Endodermal cell (in vitro differentiated cells): Measurements from ENCODE around the gene JADE3. TPM values are rescaled to one million over a fixed set of nuclear protein-coding genes. Genes with fewer than 3 reads are reported as not detected.

Experiments
- DNase-seq: peaks from one replicate; pipeline ENCODE4 v3.0.0-alpha.2; 2017
- H3K27ac ChIP-seq: 2 replicates; pipeline ENCODE4 v1.5.1; 2013; ENCODE audit warnings: mild to moderate bottlenecking, low read depth, low read length, moderate library complexity
- H3K27me3 ChIP-seq: 2 replicates; pipeline ENCODE4 v1.6.1; 2013; ENCODE audit warnings: mild to moderate bottlenecking, low read length, moderate library complexity; ENCODE audit not compliant: insufficient read depth, control insufficient read depth, poor library complexity, severe bottlenecking
- H3K36me3 ChIP-seq: 2 replicates; pipeline ENCODE4 v1.7.0; 2013; ENCODE audit warnings: mild to moderate bottlenecking, low read length, moderate library complexity; ENCODE audit not compliant: control insufficient read depth, insufficient read depth
- H3K4me1 ChIP-seq: one replicate; pipeline ENCODE4 v1.7.0; 2013; ENCODE audit warnings: low read length; ENCODE audit not compliant: control insufficient read depth, insufficient read depth
- H3K4me3 ChIP-seq: 2 replicates; pipeline ENCODE4 v1.5.1; 2013; ENCODE audit warnings: mild to moderate bottlenecking, low read length, moderate library complexity
- H3K9ac ChIP-seq: 2 replicates; pipeline ENCODE4 v1.6.1; 2013; ENCODE audit warnings: mild to moderate bottlenecking, low read length, moderate library complexity; ENCODE audit not compliant: poor library complexity, severe bottlenecking; ENCODE audit errors: extremely low read depth
- H3K9me3 ChIP-seq: 2 replicates; pipeline ENCODE4 v1.6.1; 2013; ENCODE audit warnings: mild to moderate bottlenecking, low read length, moderate library complexity; ENCODE audit not compliant: control insufficient read depth
- H3K27ac Mint-ChIP-seq: 2 replicates; pipeline ENCODE4 v1.8.0; 2020; ENCODE audit warnings: mixed read lengths
- H3K27me3 Mint-ChIP-seq: 2 replicates; pipeline ENCODE4 v1.8.0; 2021; ENCODE audit warnings: mild to moderate bottlenecking, mixed read lengths; ENCODE audit not compliant: insufficient read depth
- H3K36me3 Mint-ChIP-seq: 2 replicates; pipeline ENCODE4 v1.8.0; 2020; ENCODE audit warnings: low read depth, mixed read lengths
- H3K4me1 Mint-ChIP-seq: 2 replicates; pipeline ENCODE4 v1.8.0; 2020; ENCODE audit warnings: mixed read lengths
- H3K4me3 Mint-ChIP-seq: 2 replicates; pipeline ENCODE4 v1.8.0; 2020; ENCODE audit warnings: mild to moderate bottlenecking, moderate library complexity, mixed read lengths
- H3K9me3 Mint-ChIP-seq: 2 replicates; pipeline ENCODE4 v1.8.0; 2020; ENCODE audit warnings: mild to moderate bottlenecking, mixed read lengths
- WGBS, 2 experiments: methylation state at CpG; one replicate each; pipeline versions ENCODE4 v1.1.5 to v1.1.7; 2013; ENCODE audit warnings: missing lambda C conversion rate in 2 of 2, mixed read lengths in 1 of 2; ENCODE audit not compliant: insufficient coverage in 1 of 2, insufficient read length in 1 of 2; 5-methylcytosine and 5-hydroxymethylcytosine counted together
- total RNA-seq, 2 donors: library from RNA; stranded (reverse); fragmentation: NEBNext Ultra II Directional in 1 of 2; extraction: Animal tissue kit (Norgen Biotek cat#: 25700) in 1 of 2; gene quantifications; 2 replicates in 1 of 2; 3 replicates in 1 of 2; pipeline ENCODE4 v1.2.1, GENCODE V29; 2021
- TF ChIP-seq, protein P1 (sequence below): fragments of 200-600 bp; sonication (generic); conservative IDR thresholded peaks from 2 replicates; pipeline ENCODE4 v1.5.0; 2021; ENCODE audit warnings: antibody characterized with exemption, mild to moderate bottlenecking

The JADE3 gene
- total RNA-seq, 2 donors from 2014 or later = 26.4 to 31.3 TPM

DNA sequence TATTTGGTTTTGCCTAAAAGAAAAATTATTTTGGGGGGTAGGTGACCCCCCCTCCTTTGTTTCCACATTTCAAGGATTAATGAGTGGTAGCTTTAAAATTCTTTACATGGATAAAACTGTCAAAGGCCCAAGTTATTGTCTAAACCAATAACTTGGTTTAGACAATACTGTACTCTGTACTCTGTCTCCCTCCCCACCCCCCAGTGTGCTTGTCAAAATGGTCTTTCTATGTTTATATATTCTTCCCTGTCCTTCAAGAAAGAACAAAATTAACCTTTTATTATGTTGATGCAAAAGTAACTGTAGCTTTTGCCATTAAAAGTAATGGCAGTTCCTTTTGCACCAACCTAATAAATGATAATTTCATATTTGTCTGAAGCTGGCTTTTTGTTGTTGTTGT is 156.5 kb downstream of the JADE3 start:
- no peak overlapping the region for H3K4me3 Mint-ChIP-seq
- H3K27me3 Mint-ChIP-seq = no peaks in the 10 kb centered on the region
- Histone ChIP-seq H3K27ac (no peak overlapping the region), H3K36me3 (no peaks in the 10 kb centered on the region), H3K9me3 (no peaks in the 10 kb centered on the region), H3K4me3 (no peak overlapping the region), H3K4me1 (no peaks in the 10 kb centered on the region), H3K9ac (no peak overlapping the region), H3K27me3 (no peaks in the 10 kb centered on the region)
- DNase-seq = no peak
- TF ChIP-seq, protein P1, sequence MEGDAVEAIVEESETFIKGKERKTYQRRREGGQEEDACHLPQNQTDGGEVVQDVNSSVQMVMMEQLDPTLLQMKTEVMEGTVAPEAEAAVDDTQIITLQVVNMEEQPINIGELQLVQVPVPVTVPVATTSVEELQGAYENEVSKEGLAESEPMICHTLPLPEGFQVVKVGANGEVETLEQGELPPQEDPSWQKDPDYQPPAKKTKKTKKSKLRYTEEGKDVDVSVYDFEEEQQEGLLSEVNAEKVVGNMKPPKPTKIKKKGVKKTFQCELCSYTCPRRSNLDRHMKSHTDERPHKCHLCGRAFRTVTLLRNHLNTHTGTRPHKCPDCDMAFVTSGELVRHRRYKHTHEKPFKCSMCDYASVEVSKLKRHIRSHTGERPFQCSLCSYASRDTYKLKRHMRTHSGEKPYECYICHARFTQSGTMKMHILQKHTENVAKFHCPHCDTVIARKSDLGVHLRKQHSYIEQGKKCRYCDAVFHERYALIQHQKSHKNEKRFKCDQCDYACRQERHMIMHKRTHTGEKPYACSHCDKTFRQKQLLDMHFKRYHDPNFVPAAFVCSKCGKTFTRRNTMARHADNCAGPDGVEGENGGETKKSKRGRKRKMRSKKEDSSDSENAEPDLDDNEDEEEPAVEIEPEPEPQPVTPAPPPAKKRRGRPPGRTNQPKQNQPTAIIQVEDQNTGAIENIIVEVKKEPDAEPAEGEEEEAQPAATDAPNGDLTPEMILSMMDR = no peak
- H3K9me3 Mint-ChIP-seq = peaks cover 44% of the 10 kb centered on the region
- peaks cover 1% of the 10 kb centered on the region for H3K36me3 Mint-ChIP-seq
- H3K27ac Mint-ChIP-seq = no peak overlapping the region
- no peaks in the 10 kb centered on the region for H3K4me1 Mint-ChIP-seq

DNA sequence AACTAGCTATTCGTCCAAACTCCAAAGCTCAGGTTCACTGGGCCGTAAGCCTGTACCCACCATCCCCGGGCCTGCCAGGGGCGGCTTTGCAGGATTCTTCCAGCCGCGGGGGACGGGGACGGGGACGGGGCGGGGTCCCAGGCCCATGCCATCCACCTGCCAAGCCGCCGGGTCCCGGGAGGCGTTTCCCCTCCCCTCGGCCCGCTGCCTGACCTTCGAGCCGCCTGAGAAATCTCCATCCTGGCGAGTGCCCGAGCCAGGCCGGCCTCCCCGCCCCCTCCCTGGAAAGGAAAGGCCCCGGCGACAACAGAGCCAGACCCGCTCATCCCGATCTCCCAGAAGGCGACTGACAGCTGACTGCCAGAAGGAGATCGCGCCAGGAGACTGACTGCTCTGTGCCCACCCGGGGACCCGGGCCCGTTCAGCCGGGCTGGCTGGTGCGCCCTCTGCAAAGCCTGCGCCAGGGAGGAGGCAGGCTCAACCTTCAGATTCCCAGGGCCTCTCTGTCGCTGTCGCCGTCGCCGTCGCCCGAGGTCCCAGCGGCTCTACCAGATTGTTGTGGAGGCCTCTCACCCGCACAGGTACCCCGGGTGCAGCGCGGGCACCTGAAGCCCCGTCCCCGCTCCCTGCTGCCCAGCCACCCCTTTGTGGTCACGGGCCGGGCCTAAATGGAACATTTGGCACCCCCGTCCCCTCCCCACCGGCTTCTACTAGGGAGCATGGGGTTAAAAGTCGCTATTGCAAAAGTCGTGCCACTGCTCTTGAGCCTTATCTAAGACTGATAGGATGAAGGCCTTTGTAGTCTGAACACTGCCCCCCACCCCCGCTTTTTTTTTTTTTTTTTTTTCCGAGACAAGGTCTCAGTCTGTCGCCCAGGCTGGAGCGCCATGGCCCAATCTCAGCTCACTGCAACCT is 166.2 kb downstream of the JADE3 start, which contains the start of gene RGN:
Gene RGN, plus strand, starts transcription at position 315 of the 915 bp plus-strand sequence. CDS start 2,702 bp downstream, outside the sequence.
- Mint-ChIP-seq H3K9me3 (peaks cover 58% of the 10 kb centered on the region), H3K27ac (no peak within 1 kb of the TSS), H3K27me3 (no peaks in the 10 kb centered on the region), H3K4me3 (peak within 1 kb of the TSS; percentile 42), H3K4me1 (peaks cover 9% of the 10 kb centered on the region), H3K36me3 (no peaks in the 10 kb centered on the region)
- TF ChIP-seq, protein P1 = no peak
- H3K4me3 ChIP-seq = no peak within 1 kb of the TSS
- no peaks in the 10 kb centered on the region for H3K4me1 ChIP-seq
- WGBS, 2 experiments = 34 to 66% methylated on average over 11 to 57 of the region's 59 CpGs
- no peaks in the 10 kb centered on the region for H3K36me3 ChIP-seq
- DNase-seq = peak; percentile 69
- no peaks in the 10 kb centered on the region for H3K27me3 ChIP-seq
- no peak within 1 kb of the TSS for H3K9ac ChIP-seq
- H3K27ac ChIP-seq = no peak within 1 kb of the TSS
- no peaks in the 10 kb centered on the region for H3K9me3 ChIP-seq

DNA sequence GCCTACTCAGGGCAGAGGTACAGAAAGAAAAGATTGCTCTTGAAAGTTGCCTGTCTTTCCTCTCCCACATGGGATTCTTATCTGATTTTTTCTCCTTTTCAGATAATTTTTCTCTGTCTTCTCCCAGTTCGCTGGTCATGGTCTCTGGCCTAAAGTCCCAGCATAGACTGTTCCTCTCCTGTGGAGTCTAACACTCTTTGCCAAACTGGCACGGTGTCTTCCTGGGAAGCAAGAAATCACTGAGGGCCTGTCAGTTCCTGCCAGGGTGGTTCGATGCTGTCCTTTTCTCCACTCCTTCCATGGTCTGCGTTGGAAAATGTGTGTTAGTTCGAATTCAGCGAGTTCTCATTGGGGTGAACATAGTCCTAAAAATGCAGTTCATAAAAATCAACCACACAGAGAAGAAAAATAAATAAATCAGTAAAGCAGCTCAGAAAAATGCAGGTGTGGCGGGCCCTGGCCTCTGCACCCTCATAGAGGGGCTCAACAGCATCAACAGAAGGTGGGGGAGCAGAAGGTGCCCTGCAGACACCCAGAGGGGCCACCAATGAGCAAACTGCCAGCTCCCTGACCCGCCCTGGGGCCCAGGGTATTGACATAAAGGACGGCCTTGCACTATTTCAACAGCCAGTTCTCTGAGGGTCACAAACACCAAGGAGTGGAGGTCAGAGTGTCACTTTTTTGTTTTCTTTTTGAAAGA is 168.1 kb downstream of the JADE3 start:
- Mint-ChIP-seq H3K27me3 (no peaks in the 10 kb centered on the region), H3K27ac (no peak overlapping the region), H3K4me3 (no peak overlapping the region), H3K9me3 (peaks cover 60% of the 10 kb centered on the region), H3K36me3 (peaks cover 3% of the 10 kb centered on the region), H3K4me1 (peaks cover 18% of the 10 kb centered on the region)
- DNase-seq = no peak
- Histone ChIP-seq H3K36me3 (no peaks in the 10 kb centered on the region), H3K27me3 (no peaks in the 10 kb centered on the region), H3K9ac (no peak overlapping the region), H3K4me3 (no peak overlapping the region), H3K9me3 (no peaks in the 10 kb centered on the region), H3K27ac (no peak overlapping the region), H3K4me1 (no peaks in the 10 kb centered on the region)
- whole genome bisulfite sequencing, 2 experiments = 93 to 100% methylated on average over 1 to 9 of the region's 9 CpGs
- TF ChIP-seq, protein P1 = no peak
